ENCODE measurements around the gene RARS1. TPM values are rescaled to one million over a fixed set of nuclear protein-coding genes. Genes with fewer than 3 reads are reported as not detected.
"Not testable (repeated sequence)": the region's sequence is repeated elsewhere in the genome, so short reads cannot be mapped to it uniquely, and the experiment has no call there.

Gene RARS1
- total RNA-seq, 1 donor, result 243 TPM

DNA sequence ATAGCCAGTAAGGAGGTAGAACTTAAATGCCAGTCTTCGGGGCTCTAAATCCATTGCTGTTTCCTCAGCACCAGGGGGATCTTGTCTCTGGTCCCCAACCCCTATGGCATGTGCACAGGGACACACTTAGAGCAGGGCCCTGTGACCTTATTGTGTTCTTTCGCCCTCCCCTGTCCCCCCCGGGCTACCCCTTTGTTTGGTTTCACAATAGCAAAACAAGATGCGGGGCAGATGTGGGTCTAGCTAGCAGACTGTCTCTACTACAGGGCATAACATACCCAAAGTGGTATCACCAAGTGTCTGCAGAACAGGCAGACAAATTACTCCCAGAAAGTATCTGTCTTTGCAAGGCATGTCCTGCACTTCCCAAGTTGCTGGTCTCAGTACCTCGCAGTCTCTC is 44.9 kb downstream of the RARS1 start:
- no peaks in the 10 kb centered on the region for H3K36me3 ChIP-seq (ENCODE audit: insufficient read depth, low read length)
- peaks cover 46% of the 10 kb centered on the region for H3K27me3 ChIP-seq (ENCODE audit: insufficient read depth, low read length)
- H3K79me2 ChIP-seq (ENCODE audit: insufficient read depth, low read length), result no peaks in the 10 kb centered on the region
- DNase-seq (ENCODE audit: insufficient read length, low spot score, missing footprints), result peak; percentile 87
- H3K9me3 ChIP-seq (ENCODE audit: low read depth, low read length), result no peaks in the 10 kb centered on the region
- H2AFZ ChIP-seq (ENCODE audit: low read length), result no peak overlapping the region
- TF ChIP-seq, protein P1, sequence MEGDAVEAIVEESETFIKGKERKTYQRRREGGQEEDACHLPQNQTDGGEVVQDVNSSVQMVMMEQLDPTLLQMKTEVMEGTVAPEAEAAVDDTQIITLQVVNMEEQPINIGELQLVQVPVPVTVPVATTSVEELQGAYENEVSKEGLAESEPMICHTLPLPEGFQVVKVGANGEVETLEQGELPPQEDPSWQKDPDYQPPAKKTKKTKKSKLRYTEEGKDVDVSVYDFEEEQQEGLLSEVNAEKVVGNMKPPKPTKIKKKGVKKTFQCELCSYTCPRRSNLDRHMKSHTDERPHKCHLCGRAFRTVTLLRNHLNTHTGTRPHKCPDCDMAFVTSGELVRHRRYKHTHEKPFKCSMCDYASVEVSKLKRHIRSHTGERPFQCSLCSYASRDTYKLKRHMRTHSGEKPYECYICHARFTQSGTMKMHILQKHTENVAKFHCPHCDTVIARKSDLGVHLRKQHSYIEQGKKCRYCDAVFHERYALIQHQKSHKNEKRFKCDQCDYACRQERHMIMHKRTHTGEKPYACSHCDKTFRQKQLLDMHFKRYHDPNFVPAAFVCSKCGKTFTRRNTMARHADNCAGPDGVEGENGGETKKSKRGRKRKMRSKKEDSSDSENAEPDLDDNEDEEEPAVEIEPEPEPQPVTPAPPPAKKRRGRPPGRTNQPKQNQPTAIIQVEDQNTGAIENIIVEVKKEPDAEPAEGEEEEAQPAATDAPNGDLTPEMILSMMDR (IDR thresholded peaks at IDR 0.05; ENCODE audit: extremely low read depth, low read depth, low read length), result no peak
- no peaks in the 10 kb centered on the region for H4K20me1 ChIP-seq (ENCODE audit: insufficient read depth, low read length)
- H3K4me2 ChIP-seq (ENCODE audit: insufficient read depth, low read length), result no peak overlapping the region
- no peaks in the 10 kb centered on the region for H3K4me1 ChIP-seq (ENCODE audit: insufficient read depth, low read length)
- H3K4me3 ChIP-seq (ENCODE audit: insufficient read depth, low read length), result no peak overlapping the region
- H3K27ac ChIP-seq (ENCODE audit: low read depth, low read length), result no peak overlapping the region

DNA sequence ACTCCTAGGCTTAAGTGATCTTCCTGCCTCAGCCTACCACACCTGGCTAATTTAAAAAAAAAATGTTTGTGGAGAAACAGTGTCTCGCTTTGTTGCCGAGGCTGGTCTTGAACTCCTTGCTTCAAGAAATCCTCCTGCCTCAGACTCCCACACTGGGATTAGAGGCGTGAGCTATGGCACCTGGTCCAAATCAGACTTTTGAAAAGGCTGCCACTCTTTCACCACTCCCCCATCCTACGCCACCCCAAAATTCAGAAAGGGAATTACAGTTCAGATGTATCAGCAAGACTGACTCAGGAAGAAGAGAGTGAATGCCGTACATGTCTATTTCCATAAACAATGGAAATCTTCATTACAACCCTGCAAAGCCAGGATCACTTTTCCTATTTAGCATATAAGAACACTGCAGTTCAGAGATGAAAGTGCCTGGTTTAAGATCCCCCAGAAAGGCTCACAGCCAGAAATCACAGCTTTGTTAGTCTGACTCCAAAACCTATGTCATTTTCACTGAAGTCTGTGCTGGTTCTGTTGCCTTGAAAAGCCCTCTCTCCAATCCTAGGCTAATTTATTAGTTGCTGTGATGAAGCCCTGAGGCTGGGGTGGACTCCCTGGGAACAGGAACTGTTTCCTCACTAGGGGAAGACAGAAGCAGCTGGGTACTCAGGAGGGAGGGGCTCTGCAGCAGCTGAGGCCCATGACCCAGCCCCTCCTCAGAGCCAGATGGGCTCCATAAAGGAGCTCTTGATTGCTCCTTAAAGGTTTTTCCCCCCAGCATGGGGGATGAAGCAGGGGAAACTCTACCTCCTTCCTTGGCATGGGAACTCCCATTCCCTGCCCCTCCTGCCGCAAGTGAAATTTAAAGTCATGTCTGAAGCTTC is 46.0 kb downstream of the RARS1 start:
- H3K36me3 ChIP-seq (ENCODE audit: insufficient read depth, low read length), result no peaks in the 10 kb centered on the region
- no peaks in the 10 kb centered on the region for H4K20me1 ChIP-seq (ENCODE audit: insufficient read depth, low read length)
- no peak overlapping the region for H3K27ac ChIP-seq (ENCODE audit: low read depth, low read length)
- no peaks in the 10 kb centered on the region for H3K4me1 ChIP-seq (ENCODE audit: insufficient read depth, low read length)
- no peaks in the 10 kb centered on the region for H3K79me2 ChIP-seq (ENCODE audit: insufficient read depth, low read length)
- TF ChIP-seq, protein P1 (IDR thresholded peaks at IDR 0.05; ENCODE audit: extremely low read depth, low read depth, low read length), result no peak
- DNase-seq (ENCODE audit: insufficient read length, low spot score, missing footprints), result peak; percentile 60
- peaks cover 46% of the 10 kb centered on the region for H3K27me3 ChIP-seq (ENCODE audit: insufficient read depth, low read length)
- H2AFZ ChIP-seq (ENCODE audit: low read length), result no peak overlapping the region
- no peaks in the 10 kb centered on the region for H3K9me3 ChIP-seq (ENCODE audit: low read depth, low read length)
- no peak overlapping the region for H3K4me2 ChIP-seq (ENCODE audit: insufficient read depth, low read length)
- no peak overlapping the region for H3K4me3 ChIP-seq (ENCODE audit: insufficient read depth, low read length)

DNA sequence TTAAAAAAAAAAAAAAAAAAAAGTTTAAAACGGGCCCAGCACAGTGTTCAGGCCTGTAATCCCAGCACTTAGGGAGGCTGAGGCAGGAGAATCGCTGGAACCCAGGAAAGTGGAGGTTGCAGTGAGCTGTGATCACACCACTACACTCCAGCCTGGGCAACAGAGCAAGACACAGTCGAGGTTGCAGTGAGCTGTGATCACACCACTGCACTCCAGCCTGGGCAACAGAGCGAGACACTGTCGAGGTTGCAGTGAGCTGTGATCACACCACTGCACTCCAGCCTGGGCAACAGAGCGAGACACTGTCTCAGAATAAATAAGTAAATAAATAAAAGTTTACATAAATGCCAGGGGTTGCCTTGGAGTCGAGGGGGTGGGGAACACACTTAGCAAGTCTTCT is 48.1 kb downstream of the RARS1 start:
- DNase-seq (ENCODE audit: insufficient read length, low spot score, missing footprints); H4K20me1 ChIP-seq (ENCODE audit: insufficient read depth, low read length); H3K27ac ChIP-seq (ENCODE audit: low read depth, low read length); H3K79me2 ChIP-seq (ENCODE audit: insufficient read depth, low read length); H3K4me1 ChIP-seq (ENCODE audit: insufficient read depth, low read length); H3K4me2 ChIP-seq (ENCODE audit: insufficient read depth, low read length); H3K9me3 ChIP-seq (ENCODE audit: low read depth, low read length); H2AFZ ChIP-seq (ENCODE audit: low read length); H3K4me3 ChIP-seq (ENCODE audit: insufficient read depth, low read length); H3K36me3 ChIP-seq (ENCODE audit: insufficient read depth, low read length): not testable (repeated sequence)
- H3K27me3 ChIP-seq (ENCODE audit: insufficient read depth, low read length), result peaks cover 35% of the 10 kb centered on the region

DNA sequence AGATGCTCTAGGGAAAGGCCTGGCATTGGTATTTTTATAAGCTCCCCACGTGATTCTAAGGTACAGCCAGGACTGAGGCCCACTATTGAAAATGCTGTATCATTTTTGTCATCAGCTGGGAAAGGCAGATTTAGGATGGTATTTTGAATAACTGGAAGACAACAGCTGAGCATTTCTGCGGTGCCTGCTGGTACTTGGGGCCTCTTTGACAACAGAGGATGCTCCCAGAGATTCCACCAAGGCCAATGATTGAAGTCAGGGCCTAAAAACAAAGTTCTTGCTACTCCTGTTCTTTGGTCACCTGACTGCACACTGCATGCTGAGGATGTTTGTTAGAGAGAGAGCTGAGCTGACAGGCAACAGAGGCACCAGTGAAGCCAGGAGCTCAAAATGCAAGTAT is 50.9 kb downstream of the RARS1 start:
- Histone ChIP-seq H4K20me1 (ENCODE audit: insufficient read depth, low read length) (no peaks in the 10 kb centered on the region), H3K27ac (ENCODE audit: low read depth, low read length) (no peak overlapping the region), H3K4me2 (ENCODE audit: insufficient read depth, low read length) (no peak overlapping the region), H3K4me3 (ENCODE audit: insufficient read depth, low read length) (no peak overlapping the region), H3K9me3 (ENCODE audit: low read depth, low read length) (no peaks in the 10 kb centered on the region), H3K79me2 (ENCODE audit: insufficient read depth, low read length) (no peaks in the 10 kb centered on the region), H2AFZ (ENCODE audit: low read length) (no peak overlapping the region), H3K27me3 (ENCODE audit: insufficient read depth, low read length) (peaks cover 9% of the 10 kb centered on the region), H3K4me1 (ENCODE audit: insufficient read depth, low read length) (no peaks in the 10 kb centered on the region), H3K36me3 (ENCODE audit: insufficient read depth, low read length) (no peaks in the 10 kb centered on the region)
- TF ChIP-seq, protein P1 (IDR thresholded peaks at IDR 0.05; ENCODE audit: extremely low read depth, low read depth, low read length), result no peak
- no peak for DNase-seq (ENCODE audit: insufficient read length, low spot score, missing footprints)
